SK-N-DZ (cell line): ENCODE data around the gene SAC3D1. TPM values are rescaled to one million over a fixed set of nuclear protein-coding genes. Genes with fewer than 3 reads are reported as not detected.
"Not testable (repeated sequence)": the region's sequence is repeated elsewhere in the genome, so short reads cannot be mapped to it uniquely, and the experiment has no call there.

Experiments used
- DNase-seq: peaks from one replicate; pipeline ENCODE4 v3.0.0-alpha.2; 2015; ENCODE audit warnings: low spot score
- polyA plus RNA-seq, 2 experiments: library from polyadenylated mRNA; depleted of rRNA; stranded (reverse); fragments of >200 nt; gene quantifications; 2 replicates each; pipeline ENCODE4 v1.2.3, GENCODE V29; 2014

Gene SAC3D1
- 54.1 and 71.4 TPM in 2 replicates for polyA plus RNA-seq (2014; cell fraction: cytosol; rRNA removed)
- polyA plus RNA-seq (2014; cell fraction: nucleus; rRNA removed), result 36.7 and 45.3 TPM in 2 replicates

DNA sequence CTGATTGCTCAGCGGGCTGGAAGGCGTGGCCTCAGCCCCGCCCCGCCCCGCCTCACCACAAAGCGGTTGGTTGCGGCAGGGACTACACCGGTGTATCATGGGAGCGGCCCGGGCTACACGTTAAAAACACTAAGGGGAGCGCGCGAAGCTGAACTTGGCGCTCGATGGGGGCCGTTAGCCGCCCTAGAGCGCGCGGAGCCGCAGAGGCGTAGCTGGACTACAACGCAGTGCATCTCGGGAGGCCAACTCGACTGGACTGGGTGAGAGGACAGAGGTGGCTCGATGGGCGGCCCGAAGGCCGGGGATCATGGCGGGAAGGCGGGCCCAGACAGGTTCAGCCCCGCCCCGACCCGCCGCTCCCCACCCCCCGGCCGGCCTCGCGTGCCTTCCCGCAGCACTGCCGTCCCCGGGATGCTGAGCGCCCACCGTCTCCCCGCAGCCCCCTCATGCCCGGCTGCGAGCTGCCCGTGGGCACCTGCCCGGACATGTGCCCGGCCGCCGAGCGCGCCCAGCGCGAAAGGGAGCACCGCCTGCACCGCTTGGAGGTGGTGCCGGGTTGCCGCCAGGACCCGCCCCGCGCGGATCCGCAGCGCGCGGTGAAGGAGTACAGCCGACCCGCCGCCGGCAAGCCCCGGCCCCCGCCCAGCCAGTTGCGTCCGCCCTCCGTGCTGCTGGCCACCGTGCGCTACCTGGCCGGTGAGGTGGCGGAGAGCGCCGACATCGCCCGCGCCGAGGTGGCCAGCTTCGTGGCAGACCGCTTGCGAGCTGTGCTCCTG lies at the start of gene SAC3D1:
Gene SAC3D1 (plus strand): TSS at position 364 of the 776 bp plus-strand sequence. CDS start 83 bp downstream, at position 447.
- DNase-seq, result peak; percentile 98

DNA sequence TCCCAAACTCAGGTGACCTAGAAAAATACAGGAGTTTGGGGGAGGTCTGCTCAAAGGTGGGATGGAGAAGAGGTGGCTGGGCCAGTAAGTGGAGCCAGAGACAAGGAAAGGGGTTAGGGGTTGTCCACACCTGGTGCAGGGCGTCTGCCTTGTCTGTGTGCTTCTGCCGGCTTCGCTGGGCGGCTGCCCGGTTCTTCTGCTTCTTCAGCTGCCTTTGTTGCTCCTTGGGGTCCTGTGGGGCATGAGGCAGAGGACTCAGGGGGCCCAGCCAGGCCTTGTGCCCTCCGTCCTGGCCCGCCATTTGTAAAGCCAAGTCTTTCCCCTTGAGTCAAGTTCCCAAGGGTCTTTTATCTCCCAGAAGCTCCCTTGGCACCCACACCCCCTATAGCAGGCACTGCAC lies 46.7 kb upstream of the SAC3D1 start:
- no peak for DNase-seq

DNA sequence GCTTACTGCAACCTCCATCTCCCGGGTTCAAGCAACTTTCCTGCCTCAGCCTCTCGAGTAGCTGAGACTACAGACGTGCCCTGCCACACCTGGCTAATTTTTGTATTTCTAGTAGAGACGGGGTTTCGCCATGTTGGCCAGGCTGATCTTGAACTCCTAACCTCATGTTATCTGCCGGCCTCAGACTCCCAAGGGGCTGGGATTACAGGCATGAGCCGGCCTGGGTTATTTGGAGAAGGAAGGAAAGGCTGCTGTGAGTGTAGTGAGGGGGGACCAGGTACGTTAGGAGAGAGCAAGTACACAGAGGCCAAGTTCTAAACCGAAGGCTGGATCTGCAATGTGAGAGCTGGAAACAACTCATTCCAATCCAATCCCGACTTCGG lies 44.7 kb upstream of the SAC3D1 start:
- DNase-seq, result no peak

DNA sequence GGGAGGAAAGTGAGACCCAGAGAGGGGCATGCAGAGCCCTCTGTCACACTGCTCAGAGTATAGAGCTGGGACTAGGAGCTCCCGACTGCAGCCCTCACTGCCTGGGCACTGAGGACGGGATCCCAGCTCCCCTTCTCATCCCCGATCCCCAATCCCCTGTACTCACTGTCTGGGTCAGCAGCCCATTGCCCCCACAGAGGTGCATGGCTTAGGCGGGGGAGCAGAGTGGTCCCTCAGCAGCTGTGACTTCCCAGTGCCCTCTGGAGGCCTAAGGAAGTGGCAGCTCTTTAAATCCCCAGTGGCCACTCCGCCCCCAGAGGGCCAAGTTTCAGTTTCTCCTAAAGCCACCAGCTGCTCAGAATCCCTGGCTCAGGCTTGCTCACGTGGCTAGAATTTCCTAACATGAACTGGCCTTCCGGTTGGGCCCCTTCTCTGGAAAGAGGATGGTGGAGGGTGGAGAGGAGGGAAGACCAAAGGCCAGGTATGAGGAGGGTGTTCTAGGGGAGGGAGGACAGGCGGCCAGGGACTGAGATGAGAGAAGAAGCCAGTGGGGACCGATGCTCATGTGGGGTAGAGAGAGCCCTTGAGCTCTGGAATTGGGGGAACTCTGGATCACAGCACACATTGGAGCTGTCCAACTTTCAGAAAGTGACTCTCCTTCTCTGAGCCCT lies 44.2 kb upstream of the SAC3D1 start, which contains the start of gene BATF2:
Gene BATF2 (minus strand): TSS at position 262 of the 671 bp plus-strand sequence. CDS start 57 bp downstream, at position 205.
- DNase-seq, result peak; percentile 79

DNA sequence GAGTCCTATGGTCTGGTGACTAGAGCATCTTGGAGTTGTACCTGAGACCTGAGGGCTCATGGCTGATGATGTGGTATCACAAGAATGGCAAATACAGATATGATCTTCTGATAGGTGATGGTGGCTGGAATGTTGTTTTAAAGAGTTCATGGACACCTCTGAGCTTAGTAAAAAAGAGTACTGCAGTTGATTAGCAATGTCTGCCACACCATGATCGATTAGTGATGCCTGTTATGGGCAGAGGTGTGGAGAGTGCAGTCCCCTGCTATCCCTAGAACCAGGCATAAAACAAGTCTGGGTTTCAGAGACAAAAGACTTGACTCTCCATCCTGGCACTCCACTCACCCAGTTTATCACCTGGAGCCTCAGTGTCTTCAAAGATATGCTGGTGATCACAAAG lies 42.9 kb upstream of the SAC3D1 start:
- DNase-seq, result no peak

DNA sequence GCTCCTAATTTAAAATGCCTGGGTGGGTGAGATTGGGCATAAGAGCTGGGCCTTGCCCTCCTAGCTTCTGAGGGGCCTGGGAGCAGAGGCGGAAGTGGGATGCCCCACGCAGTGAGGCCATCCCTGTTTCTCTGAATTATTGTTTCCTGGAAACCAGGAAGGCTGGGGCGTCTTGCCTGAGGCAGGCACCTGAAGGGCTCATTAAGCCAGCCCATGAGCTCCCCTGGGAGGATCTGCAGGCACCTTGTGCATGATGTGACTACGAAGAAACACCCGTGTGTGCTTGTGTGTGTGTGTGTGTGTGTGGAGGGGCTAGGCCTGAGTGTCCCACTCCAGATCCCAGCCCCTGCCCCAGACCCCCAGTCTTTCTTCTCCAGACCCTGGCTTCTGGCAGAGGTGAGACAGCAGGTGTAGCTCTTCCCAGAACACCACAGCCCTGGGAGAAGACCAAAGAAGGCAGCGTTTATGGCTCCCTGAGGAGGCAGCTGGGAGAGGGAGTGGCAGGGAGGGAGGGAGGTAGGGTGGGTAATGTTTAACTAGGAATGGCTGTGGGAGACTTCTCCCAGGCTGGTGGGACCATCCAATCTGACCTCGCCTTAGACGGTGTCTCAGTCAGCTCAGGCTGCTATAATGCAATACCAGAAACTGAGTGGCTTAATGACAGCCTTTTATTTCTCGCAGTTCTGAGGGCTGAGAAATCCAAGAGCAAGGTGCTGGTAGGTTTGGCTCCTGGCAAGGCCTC lies 42.1 kb upstream of the SAC3D1 start:
- no peak for DNase-seq

DNA sequence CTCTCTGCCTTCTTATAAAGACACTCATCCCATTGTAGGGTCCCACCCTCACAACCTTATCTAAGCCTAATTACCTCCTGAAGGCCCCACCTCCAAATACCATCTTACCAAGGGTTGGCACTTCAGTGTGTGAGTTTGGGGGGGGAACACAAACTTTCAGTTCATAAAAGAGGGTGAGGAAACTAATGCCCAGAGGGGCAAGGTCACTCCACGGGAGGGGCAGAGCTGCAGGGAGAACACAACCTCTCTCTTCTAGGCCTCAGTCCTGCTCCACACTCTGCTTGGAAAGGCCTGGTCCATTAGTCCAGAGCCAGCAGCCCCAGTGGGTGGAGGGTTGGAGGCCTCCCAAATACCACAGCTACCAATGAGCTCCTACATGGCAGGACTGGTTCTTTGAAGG lies 41.5 kb upstream of the SAC3D1 start:
- DNase-seq, result no peak

DNA sequence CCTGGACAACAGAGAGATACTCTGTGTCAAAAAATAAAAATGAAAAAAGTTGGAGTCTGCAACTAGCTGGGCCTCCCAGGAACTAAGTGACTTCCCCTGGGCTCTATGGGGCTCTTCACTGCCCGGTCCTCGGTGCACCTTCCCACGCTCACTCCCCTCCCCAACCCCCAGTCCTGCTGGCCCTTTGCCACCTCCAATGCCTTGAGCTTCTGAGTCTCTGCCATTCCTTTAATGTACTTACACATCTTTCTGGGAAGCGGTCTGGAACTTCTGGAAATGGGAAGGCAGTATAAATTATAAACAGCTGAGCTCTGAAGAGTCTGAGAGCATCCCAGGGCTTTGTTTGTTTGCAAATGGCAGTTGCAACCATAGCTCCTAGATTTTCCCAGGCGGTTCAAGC lies 38.3 kb upstream of the SAC3D1 start:
- no peak for DNase-seq

DNA sequence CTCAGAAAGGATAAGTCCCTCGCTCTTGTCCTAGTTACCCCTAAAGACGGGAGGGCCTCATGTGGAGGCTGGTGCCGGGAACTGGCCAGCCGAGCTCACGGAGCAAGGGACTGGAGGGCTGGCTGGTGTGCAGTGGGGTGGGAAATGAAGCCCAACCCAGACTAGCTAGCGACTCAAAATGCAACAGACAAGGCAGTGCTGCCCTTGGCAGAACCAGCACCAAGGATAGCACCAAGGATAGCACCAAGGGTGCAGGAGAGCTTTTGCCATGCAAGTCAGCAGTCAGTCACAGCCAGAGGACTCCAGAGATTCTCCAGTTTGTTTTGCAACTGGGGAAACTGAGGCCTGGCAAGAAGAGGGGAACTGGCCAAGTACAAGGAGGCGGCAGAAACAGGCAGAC lies 37.7 kb upstream of the SAC3D1 start:
- DNase-seq, result no peak

DNA sequence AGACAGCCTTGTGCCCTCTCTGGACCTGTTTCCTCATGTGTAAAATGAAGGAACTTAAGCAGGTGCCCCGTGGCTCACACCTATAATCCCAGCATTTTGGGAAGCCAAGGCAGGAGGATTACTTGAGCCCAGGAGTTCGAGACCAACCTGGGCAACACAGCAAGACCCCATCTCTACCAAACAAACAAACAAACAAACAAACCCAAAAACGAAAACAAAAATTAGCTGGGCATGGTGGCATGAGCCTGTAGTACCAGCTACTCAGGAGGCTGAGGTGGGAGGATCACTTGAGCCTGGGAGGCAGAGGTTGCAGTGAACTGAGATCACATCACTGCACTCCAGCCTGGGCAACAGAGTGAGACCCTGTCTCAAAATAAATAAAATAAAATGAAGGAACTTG lies 37.0 kb upstream of the SAC3D1 start:
- DNase-seq, result not testable (repeated sequence)

DNA sequence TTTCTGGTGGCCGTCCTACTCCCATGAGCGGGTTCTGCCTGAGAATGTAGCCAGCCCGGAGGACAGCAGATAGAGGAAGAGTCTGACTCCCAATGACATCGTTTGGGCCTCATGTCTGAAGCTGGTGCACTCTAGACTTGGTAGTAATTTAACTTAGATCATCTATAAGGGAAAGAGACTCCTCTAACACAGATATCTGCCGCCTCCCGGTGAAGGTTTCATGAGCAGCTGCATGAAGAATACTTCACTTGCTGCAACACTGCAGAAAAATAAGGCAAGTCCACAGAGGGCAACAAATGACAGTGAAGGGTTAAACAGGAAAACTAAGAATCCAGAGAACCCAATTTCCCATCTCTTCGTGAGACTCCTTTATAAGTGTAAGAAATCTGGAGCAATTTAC lies 33.0 kb upstream of the SAC3D1 start:
- DNase-seq, result no peak

DNA sequence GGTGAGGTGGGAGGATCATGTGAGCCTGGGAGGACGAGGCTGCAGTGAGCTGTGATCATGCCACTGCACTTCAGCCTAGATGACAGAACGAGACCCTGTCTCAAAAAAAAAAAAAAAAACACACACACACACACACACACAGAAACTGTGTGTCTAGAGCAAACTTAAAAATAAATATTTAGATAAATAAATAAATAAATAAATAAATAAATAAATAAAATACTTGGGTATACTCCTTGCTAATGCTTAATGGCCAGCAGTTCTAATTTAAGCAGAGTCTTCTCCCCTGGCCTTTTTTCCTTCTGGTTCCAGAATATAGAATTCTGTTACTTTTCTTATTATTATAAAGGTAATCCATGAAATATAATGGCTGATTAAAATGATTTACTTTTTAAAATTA lies 32.1 kb upstream of the SAC3D1 start:
- DNase-seq, result no peak

DNA sequence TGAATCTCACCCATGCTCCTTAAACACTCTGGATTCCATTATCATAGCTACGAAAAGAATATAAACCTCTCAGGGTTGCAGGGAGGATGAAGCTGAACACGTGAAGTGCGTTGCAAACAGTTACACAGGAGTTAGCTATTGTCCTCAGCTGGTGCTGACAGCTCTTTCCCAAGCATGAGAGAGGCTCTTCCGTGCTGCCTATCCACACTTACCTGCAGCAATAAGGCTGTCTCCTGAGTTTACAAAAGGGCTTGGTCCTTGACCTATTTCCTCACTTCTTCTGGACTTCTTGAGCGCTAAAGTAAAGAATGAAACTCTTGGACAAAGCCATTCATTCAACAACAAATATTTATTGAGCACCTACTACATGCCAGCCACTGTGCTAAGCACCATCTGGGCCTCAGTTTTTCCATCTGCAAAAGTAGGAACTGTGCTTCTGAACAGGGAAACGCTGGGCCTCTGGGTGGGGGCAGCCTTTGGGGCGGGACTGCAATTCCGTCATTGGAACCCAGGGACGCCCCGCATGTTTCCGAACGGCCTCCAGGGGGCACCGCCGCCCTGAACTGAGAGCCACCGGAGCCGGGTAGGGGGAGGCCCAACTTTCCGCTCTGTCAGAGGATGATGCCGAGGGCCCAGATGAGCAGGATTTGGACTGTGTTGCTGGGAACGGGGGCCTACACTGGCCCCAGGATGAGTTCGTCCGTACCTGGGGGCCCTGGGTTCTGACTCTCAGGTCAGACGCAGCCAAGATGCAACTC lies 27.7 kb upstream of the SAC3D1 start:
- peak; percentile 88 for DNase-seq

DNA sequence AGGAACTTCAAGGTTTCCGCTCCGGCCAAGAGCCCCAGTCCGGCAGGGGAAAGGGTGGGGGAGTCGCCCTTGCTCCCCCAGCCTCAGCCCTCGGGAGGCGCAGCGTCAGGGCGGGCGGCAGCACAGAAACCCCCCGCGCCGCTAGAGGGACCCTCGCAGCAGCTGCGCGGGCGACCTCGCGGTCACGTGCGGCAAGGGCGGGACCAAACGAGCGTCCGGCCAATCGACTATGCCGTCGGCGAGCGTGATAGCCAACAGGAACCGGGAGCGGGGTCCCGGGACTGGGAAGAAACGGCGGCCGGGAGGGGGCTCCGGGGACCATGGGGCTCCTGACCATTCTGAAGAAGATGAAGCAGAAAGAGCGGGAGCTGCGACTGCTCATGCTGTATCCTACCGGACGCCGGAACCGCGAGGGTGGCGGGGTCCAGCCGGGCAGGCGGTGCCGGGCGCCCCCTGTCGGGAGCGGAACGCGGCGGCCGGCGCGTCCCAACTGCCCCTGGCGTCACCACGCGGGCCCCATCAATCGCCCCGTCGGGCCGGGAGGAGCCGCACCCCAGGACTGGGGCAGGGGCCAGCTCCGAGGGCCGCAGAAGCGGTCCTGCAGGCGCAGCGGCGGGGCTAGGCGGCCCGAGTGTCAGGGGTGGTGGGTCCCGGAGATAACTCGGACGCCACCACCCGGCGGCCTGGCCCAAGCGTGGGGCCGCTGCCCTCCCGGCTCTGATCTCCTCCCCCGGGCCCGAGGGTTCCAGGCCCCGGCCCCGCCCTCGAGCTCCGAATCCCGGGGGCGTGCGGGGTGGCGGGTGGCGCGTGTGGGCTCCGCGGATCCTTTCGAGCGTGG lies 26.9 kb upstream of the SAC3D1 start, which contains the start of gene ARL2:
Gene ARL2 (plus strand): TSS at position 273 of the 838 bp plus-strand sequence. CDS start 48 bp downstream, at position 321.
- peak; percentile 96 for DNase-seq

DNA sequence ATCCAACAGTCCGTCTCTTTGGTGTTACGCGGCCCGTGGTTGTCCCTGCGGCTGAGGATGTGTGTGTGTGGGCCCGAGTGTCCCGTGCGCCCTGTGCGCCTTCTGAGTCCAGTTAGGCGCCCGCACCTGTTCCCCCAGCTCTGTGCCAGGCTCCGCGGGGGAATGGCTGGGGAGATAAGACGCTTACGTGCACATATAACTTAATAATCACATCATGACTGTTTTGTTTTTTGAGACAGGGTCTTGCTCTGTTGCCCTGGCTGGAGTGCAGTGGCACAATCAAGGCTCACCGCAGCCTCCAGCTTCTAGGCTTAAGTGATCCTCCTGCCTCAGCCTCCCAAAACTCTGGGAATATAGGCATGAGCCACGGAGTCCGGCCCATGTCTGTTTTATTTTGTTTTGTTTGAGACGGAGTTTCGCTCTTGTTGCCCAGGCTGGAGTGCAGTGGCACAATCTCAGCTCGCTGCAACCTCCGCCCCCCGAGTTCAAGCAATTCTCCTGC lies 26.2 kb upstream of the SAC3D1 start:
- peak; percentile 49 for DNase-seq

DNA sequence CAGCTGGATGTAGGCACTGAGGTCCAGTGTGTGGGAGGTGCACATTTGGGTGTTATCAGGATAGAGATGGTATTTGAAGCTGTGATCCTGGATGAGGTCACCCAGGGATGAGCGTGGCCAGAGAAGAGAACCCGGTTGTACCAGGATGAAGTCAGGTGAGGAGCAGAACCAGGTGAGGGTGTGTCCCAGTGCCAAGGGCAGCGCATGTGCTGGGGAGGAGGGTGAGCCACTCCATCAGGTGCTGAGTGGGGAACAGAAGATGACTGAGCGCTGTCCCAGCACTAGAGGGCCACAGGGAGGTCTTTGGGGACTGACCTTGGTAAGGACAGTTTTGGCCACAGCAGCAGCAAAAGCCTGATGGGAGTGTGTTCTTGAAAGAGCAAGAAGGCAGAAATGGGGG lies 24.3 kb upstream of the SAC3D1 start:
- no peak for DNase-seq

DNA sequence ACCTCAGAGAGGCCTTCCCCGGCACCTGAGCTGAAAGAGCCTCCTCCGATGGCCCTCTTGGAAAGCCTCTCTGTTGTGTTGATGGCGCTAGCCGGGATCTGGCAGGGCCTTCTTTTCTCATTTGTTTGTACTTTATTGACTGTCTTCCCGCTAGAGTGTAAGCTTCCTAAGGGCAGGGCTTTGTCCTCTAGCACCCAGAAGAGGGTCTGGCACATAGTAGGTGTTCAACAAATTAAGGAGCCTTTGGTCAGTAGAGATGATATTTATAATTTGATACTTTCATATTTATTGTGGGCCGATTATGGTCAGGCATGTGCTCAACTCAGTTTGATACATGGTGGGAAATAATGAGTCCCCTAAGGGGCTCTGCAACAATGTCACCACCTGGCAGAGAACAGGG lies 23.1 kb upstream of the SAC3D1 start:
- no peak for DNase-seq

DNA sequence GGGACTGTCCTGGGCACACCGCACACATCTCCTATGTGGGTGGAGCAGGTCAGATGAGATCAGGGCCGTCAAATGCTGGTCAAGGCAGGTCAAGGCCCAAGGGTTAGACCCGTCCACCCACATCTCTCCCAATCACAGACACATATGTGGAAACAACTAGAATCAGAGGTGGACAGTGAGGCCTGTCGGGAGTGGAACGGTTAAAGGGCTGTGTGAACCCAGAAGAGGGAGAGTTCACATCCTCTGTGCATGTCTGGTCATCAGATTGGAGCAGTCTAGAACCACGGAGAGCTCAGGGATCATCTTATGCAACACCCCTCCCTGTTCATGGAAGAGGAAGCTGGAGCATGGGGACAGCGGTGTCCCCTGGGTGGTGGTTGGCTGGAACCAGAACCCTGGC lies 21.2 kb upstream of the SAC3D1 start:
- DNase-seq, result no peak

DNA sequence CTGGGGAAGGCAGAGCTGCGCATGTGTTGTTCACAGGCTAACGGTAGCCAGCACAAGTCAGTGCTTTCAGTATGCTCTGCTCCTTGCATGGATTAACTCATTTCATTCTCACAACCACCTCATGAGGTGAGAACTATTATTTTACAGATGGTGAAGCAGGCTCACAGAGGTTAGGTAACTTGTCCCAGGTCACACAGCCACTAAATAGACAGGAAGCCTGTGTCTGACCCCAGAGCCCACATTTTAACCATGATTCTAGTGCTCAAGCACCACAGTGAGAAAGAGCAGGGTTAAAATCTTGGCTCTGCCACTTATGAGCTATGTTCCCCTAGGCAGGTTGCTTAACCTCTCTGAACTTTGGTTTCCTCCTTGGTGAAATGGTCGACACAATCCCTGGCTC lies 20.0 kb upstream of the SAC3D1 start:
- DNase-seq, result no peak

DNA sequence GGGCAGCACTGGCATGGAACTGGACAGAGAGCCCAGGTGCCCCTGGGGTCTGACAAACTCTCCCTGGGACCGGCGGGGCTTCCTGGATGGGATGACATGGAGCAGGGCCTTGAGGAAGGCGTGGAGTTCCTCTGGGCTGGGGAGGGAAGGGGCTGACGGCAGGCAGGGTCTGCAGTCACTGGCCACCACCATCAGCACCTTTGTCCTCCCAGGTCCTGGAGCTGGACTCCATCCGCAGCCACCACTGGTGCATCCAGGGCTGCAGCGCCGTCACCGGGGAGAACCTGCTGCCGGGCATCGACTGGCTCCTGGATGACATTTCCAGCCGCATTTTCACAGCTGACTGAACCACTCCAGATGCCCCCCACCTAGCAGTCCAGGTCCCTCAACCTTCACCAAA lies 19.5 kb upstream of the SAC3D1 start:
- DNase-seq, result no peak
